ENCODE data around the gene VWA5B1. TPM values are rescaled to one million over a fixed set of nuclear protein-coding genes. Genes with fewer than 3 reads are reported as not detected.

Gene VWA5B1
- total RNA-seq, 1 experiment from 2014 or later: not detected

- ATAC-seq: no peak
- Histone ChIP-seq H3K9me2 (replicated peaks; ENCODE audit: low read length) (no peaks in the 10 kb centered on the region), H3K4me3 (ENCODE audit: low read length) (no peak overlapping the region), H3K79me2 (ENCODE audit: low read length) (no peaks in the 10 kb centered on the region), H2AFZ (ENCODE audit: low read length) (no peak overlapping the region), H3F3A (ENCODE audit: low read length, unreplicated experiment) (no peaks in the 10 kb centered on the region), H3K9me3 (ENCODE audit: low read length) (no peaks in the 10 kb centered on the region), H3K27me3 (ENCODE audit: low read length) (no peaks in the 10 kb centered on the region), H3K9ac (ENCODE audit: low read length) (no peak overlapping the region), H4K20me1 (ENCODE audit: low read length) (no peaks in the 10 kb centered on the region), H3K36me3 (ENCODE audit: low read depth, low read length) (no peaks in the 10 kb centered on the region), H3K27ac (ENCODE audit: low read length) (no peak overlapping the region), H3K4me2 (ENCODE audit: low read length) (no peak overlapping the region), H3K4me1 (ENCODE audit: insufficient read depth, low read length) (no peaks in the 10 kb centered on the region)
- TF ChIP-seq EZH2 (IDR thresholded peaks at IDR 0.05; ENCODE audit: low read length, unreplicated experiment) (no peak), CTCF (conservative IDR thresholded peaks at IDR 0.05; ENCODE audit: low read depth, low read length) (no peak), EZH2phosphoT487 (IDR thresholded peaks at IDR 0.05; ENCODE audit: borderline replicate concordance, low read length) (no peak)
- ChIA-PET POLR2A (ENCODE audit: unreplicated experiment) (no interaction called here), CTCF (no interaction called here)
- no TSS peak for BruUV-seq (replicated peaks)
- intact Hi-C loops (cut with micrococcal nuclease): no loop called here
- no peak for DNase-seq
Observed at GRCh38 chr1:20347699-20348098, 57.0 kb downstream of the VWA5B1 start.

- H3K27ac ChIP-seq (ENCODE audit: low read length): no peak overlapping the region
- no peaks in the 10 kb centered on the region for H3F3A ChIP-seq (ENCODE audit: low read length, unreplicated experiment)
- no peaks in the 10 kb centered on the region for H3K9me3 ChIP-seq (ENCODE audit: low read length)
- H3K9ac ChIP-seq (ENCODE audit: low read length): no peak overlapping the region
- intact Hi-C loops (cut with micrococcal nuclease): no loop called here
- no peak overlapping the region for H2AFZ ChIP-seq (ENCODE audit: low read length)
- H3K79me2 ChIP-seq (ENCODE audit: low read length): no peaks in the 10 kb centered on the region
- H3K27me3 ChIP-seq (ENCODE audit: low read length): no peaks in the 10 kb centered on the region
- no peaks in the 10 kb centered on the region for H3K9me2 ChIP-seq (replicated peaks; ENCODE audit: low read length)
- no peak overlapping the region for H3K4me2 ChIP-seq (ENCODE audit: low read length)
- no peak overlapping the region for H3K4me3 ChIP-seq (ENCODE audit: low read length)
- no peak for ATAC-seq
- no TSS peak for BruUV-seq (replicated peaks)
- no peaks in the 10 kb centered on the region for H4K20me1 ChIP-seq (ENCODE audit: low read length)
- H3K36me3 ChIP-seq (ENCODE audit: low read depth, low read length): no peaks in the 10 kb centered on the region
- DNase-seq: no peak
- ChIA-PET CTCF (no interaction called here), POLR2A (ENCODE audit: unreplicated experiment) (no interaction called here)
- TF ChIP-seq EZH2phosphoT487 (IDR thresholded peaks at IDR 0.05; ENCODE audit: borderline replicate concordance, low read length): no peak
- no peaks in the 10 kb centered on the region for H3K4me1 ChIP-seq (ENCODE audit: insufficient read depth, low read length)
Observed at GRCh38 chr1:20348326-20348915, 57.7 kb downstream of the VWA5B1 start.

GRCh38 chr1:20349561-20349960 is 58.9 kb downstream of the VWA5B1 start:
- ATAC-seq: no peak
- Histone ChIP-seq H4K20me1 (ENCODE audit: low read length) (no peaks in the 10 kb centered on the region), H3K9ac (ENCODE audit: low read length) (no peak overlapping the region), H3K4me3 (ENCODE audit: low read length) (no peak overlapping the region), H3K27ac (ENCODE audit: low read length) (no peak overlapping the region), H3F3A (ENCODE audit: low read length, unreplicated experiment) (no peaks in the 10 kb centered on the region), H3K4me2 (ENCODE audit: low read length) (no peak overlapping the region), H3K79me2 (ENCODE audit: low read length) (no peaks in the 10 kb centered on the region), H3K4me1 (ENCODE audit: insufficient read depth, low read length) (no peaks in the 10 kb centered on the region), H3K9me2 (replicated peaks; ENCODE audit: low read length) (no peaks in the 10 kb centered on the region), H3K9me3 (ENCODE audit: low read length) (no peaks in the 10 kb centered on the region), H2AFZ (ENCODE audit: low read length) (no peak overlapping the region), H3K27me3 (ENCODE audit: low read length) (no peaks in the 10 kb centered on the region), H3K36me3 (ENCODE audit: low read depth, low read length) (no peaks in the 10 kb centered on the region)
- intact Hi-C loops (cut with micrococcal nuclease): no loop called here
- no peak for DNase-seq
- ChIA-PET POLR2A (ENCODE audit: unreplicated experiment) (no interaction called here), CTCF (interaction anchor here (0.5 kb wide), 1 partner anchor 130 kb away, joined by 14 read pairs; no protein-coding TSS in a partner anchor)
- TF ChIP-seq EZH2phosphoT487 (IDR thresholded peaks at IDR 0.05; ENCODE audit: borderline replicate concordance, low read length) (no peak), CTCF (conservative IDR thresholded peaks at IDR 0.05; ENCODE audit: low read depth, low read length) (no peak), EZH2 (IDR thresholded peaks at IDR 0.05; ENCODE audit: low read length, unreplicated experiment) (no peak)
- no TSS peak for BruUV-seq (replicated peaks)

Data from PC-3 (cell line).